ENCODE measurements around the gene EFTUD2.

GRCh38 chr17:44912763-44913544 lies 13.7 kb upstream of the EFTUD2 start:
- TF ChIP-seq CTCF (IDR thresholded peaks at IDR 0.05 in 2 of 3, conservative IDR thresholded peaks at IDR 0.05 in 1 of 3; ENCODE audit: borderline replicate concordance in 1 of 3, insufficient read depth in 1 of 3, low read depth in 2 of 3, low read length in 2 of 3): no peak
- no peak for TF ChIP-seq ZNF274 (IDR thresholded peaks at IDR 0.05; ENCODE audit: low read depth, low read length)
- TF ChIP-seq EZH2 (IDR thresholded peaks at IDR 0.05): no peak
- no peak for TF ChIP-seq JUND (IDR thresholded peaks at IDR 0.05)
- no peak for TF ChIP-seq TCF7L2 (IDR thresholded peaks at IDR 0.05; ENCODE audit: borderline replicate concordance, extremely low read depth, insufficient read depth, insufficient read length)
- no peak for TF ChIP-seq POLR2A (IDR thresholded peaks at IDR 0.05; ENCODE audit: borderline replicate concordance, extremely low read depth, insufficient read depth, insufficient read length)
- no peak for TF ChIP-seq MAX (IDR thresholded peaks at IDR 0.05)
